WTC11 (cell line): ENCODE results near the gene HHAT. TPM values are rescaled to one million over a fixed set of nuclear protein-coding genes. Genes with fewer than 3 reads are reported as not detected.

Experiments used
- ATAC-seq: fragments of 200-7000 bp; cut with Tn5 transposase; 2 replicates; pipeline ENCODE4 v1.10.0; 2021; ENCODE audit warnings: mild to moderate bottlenecking, moderate library complexity
- CTCF ChIA-PET: fragments of 300-600 bp; sonication (Branson Sonifier 250); formaldehyde crosslinking; loops from one replicate; lab custom pipeline; 2021; ENCODE audit warnings: antibody characterized with exemption; lab: Charles Lee
- POLR2A ChIA-PET: fragments of 350-600 bp; sonication (Branson Sonifier 250); formaldehyde crosslinking; loops from one replicate; lab custom pipeline; 2021; ENCODE audit warnings: antibody characterized with exemption; lab: Charles Lee
- DNase-seq: peaks from one replicate; pipeline ENCODE4 v3.0.0; 2021; ENCODE audit warnings: low spot score
- H3K27ac Mint-ChIP-seq: 2 replicates; pipeline ENCODE4 v1.8.0; 2021; ENCODE audit warnings: mixed read lengths
- H3K27me3 Mint-ChIP-seq: 2 replicates; pipeline ENCODE4 v1.8.0; 2021; ENCODE audit warnings: low read depth, mild to moderate bottlenecking, moderate library complexity, mixed read lengths
- H3K36me3 Mint-ChIP-seq: 2 replicates; pipeline ENCODE4 v1.8.0; 2021; ENCODE audit warnings: mixed read lengths
- H3K4me1 Mint-ChIP-seq: 2 replicates; pipeline ENCODE4 v1.8.0; 2022; ENCODE audit warnings: mixed read lengths
- H3K4me3 Mint-ChIP-seq: 2 replicates; pipeline ENCODE4 v1.8.0; 2021; ENCODE audit warnings: mild to moderate bottlenecking, moderate library complexity, mixed read lengths
- H3K9me3 Mint-ChIP-seq: 2 replicates; pipeline ENCODE4 v1.8.0; 2021; ENCODE audit warnings: mixed read lengths
- ATF1 ChIP-seq: sonication (generic); formaldehyde crosslinking; IDR thresholded peaks from 2 replicates; pipeline ENCODE4 v1.8.1; 2023; ENCODE audit warnings: mild to moderate bottlenecking, moderate library complexity, missing genetic modification reagents
- CREB1 ChIP-seq: sonication (generic); formaldehyde crosslinking; IDR thresholded peaks from 2 replicates; pipeline ENCODE4 v1.8.0; 2023; ENCODE audit warnings: mild to moderate bottlenecking, missing genetic modification reagents
- KAT7 ChIP-seq: sonication (generic); formaldehyde crosslinking; IDR thresholded peaks from 2 replicates; pipeline ENCODE4 v1.8.1; 2023; ENCODE audit warnings: missing genetic modification reagents, mild to moderate bottlenecking, borderline replicate concordance
- SP1 ChIP-seq: sonication (generic); formaldehyde crosslinking; conservative IDR thresholded peaks from 2 replicates; pipeline ENCODE4 v1.8.1; 2022; ENCODE audit warnings: missing genetic modification reagents
- ZNF219 ChIP-seq: sonication (generic); formaldehyde crosslinking; IDR thresholded peaks from 2 replicates; pipeline ENCODE4 v1.8.0; 2023; ENCODE audit warnings: missing genetic modification reagents, mild to moderate bottlenecking, borderline replicate concordance
- ZNF317 ChIP-seq: sonication (generic); formaldehyde crosslinking; IDR thresholded peaks from 2 replicates; pipeline ENCODE4 v1.8.1; 2023; ENCODE audit warnings: low read depth, mild to moderate bottlenecking, moderate library complexity, missing genetic modification reagents, borderline replicate concordance
- ZNF423 ChIP-seq: fragments of 250-450 bp; sonication (Bioruptor Pico); IDR thresholded peaks from 2 replicates; pipeline ENCODE4 v2.1.2; 2022; ENCODE audit warnings: mild to moderate bottlenecking, moderate library complexity
- total RNA-seq: library from RNA; stranded (reverse); gene quantifications from 3 replicates; pipeline ENCODE4 v1.2.3, GENCODE V29; 2021
- TF ChIP-seq, protein P1 (sequence below): sonication (generic); formaldehyde crosslinking; IDR thresholded peaks from 2 replicates; pipeline ENCODE4 v1.8.0; 2023; ENCODE audit warnings: missing genetic modification reagents, mild to moderate bottlenecking, borderline replicate concordance
- TF ChIP-seq, protein P2 (sequence below): sonication (generic); formaldehyde crosslinking; IDR thresholded peaks from 2 replicates; pipeline ENCODE4 v1.8.1; 2023; ENCODE audit warnings: mild to moderate bottlenecking, missing genetic modification reagents
- TF ChIP-seq, protein P3 (sequence below): sonication (generic); formaldehyde crosslinking; IDR thresholded peaks from 2 replicates; pipeline ENCODE4 v1.8.1; 2022; ENCODE audit warnings: low read depth, missing genetic modification reagents, borderline replicate concordance
- TF ChIP-seq, protein P4 (sequence below): fragments of 200-600 bp; IDR thresholded peaks from 2 replicates; pipeline ENCODE4 v1.8.0; 2022; ENCODE audit warnings: antibody characterized with exemption
- TF ChIP-seq, protein P5 (sequence below): fragments of 250-450 bp; sonication (Bioruptor Pico); IDR thresholded peaks from 2 replicates; pipeline ENCODE4 v1.9.0; 2021; ENCODE audit warnings: mild to moderate bottlenecking
- TF ChIP-seq, protein P6 (sequence below): fragments of 250-450 bp; sonication (Bioruptor Pico); IDR thresholded peaks from 2 replicates; pipeline ENCODE4 v2.1.2; 2022; ENCODE audit warnings: mild to moderate bottlenecking, moderate library complexity

The HHAT gene
- total RNA-seq, 1 experiment from 2014 or later = 0.39 TPM

DNA sequence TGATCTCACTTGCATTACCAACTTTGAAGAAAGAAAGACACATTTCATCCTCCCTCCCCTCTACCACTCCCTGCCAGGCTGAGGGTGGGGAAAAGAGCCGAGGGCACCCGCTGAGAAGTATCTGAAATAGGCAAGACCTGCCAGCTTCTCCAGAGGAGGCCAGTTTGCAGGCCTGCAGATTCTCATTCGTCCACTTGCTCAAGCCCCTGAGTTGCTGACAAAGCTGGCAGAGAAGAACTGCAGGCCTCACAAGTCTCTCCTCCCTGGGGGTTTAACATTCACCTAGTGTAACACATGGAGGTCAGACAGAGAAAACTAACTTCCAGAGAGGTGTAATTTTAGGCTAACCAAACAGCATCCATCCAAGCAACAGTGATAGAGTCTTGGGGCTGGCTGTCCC lies 376.4 kb downstream of the HHAT start (continued):
- TF ChIP-seq, protein P1, sequence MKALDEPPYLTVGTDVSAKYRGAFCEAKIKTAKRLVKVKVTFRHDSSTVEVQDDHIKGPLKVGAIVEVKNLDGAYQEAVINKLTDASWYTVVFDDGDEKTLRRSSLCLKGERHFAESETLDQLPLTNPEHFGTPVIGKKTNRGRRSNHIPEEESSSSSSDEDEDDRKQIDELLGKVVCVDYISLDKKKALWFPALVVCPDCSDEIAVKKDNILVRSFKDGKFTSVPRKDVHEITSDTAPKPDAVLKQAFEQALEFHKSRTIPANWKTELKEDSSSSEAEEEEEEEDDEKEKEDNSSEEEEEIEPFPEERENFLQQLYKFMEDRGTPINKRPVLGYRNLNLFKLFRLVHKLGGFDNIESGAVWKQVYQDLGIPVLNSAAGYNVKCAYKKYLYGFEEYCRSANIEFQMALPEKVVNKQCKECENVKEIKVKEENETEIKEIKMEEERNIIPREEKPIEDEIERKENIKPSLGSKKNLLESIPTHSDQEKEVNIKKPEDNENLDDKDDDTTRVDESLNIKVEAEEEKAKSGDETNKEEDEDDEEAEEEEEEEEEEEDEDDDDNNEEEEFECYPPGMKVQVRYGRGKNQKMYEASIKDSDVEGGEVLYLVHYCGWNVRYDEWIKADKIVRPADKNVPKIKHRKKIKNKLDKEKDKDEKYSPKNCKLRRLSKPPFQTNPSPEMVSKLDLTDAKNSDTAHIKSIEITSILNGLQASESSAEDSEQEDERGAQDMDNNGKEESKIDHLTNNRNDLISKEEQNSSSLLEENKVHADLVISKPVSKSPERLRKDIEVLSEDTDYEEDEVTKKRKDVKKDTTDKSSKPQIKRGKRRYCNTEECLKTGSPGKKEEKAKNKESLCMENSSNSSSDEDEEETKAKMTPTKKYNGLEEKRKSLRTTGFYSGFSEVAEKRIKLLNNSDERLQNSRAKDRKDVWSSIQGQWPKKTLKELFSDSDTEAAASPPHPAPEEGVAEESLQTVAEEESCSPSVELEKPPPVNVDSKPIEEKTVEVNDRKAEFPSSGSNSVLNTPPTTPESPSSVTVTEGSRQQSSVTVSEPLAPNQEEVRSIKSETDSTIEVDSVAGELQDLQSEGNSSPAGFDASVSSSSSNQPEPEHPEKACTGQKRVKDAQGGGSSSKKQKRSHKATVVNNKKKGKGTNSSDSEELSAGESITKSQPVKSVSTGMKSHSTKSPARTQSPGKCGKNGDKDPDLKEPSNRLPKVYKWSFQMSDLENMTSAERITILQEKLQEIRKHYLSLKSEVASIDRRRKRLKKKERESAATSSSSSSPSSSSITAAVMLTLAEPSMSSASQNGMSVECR (CRISPR knock-in tag) = no peak

DNA sequence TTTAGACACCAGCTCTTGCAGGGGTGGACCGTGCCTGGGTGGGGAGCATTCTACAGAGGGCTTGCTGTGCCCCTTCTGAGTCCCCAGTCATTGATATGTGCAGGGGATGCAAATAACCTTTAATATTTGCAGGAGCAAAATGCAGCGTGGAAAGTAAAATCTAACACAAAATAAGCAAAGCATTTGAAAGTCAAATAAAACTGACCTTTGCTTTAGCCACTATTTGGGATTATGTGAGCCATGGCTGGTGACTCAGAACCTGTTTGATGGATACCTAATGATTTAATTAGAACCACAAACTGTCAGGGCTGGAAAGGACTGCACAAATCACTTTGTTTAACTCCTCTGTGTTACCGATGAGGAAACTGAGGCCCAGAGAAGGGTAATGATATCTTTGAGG lies 377.5 kb downstream of the HHAT start:
- Mint-ChIP-seq H3K4me3 (no peak overlapping the region), H3K27ac (no peak overlapping the region), H3K36me3 (no peaks in the 10 kb centered on the region; the same call in 1 of the 2 replicates), H3K4me1 (peaks cover 16% of the 10 kb centered on the region), H3K27me3 (no peaks in the 10 kb centered on the region), H3K9me3 (peaks cover 5% of the 10 kb centered on the region)
- no peak for ATAC-seq
- ChIA-PET CTCF (no interaction called here), POLR2A (no interaction called here)
- TF ChIP-seq, protein P2, sequence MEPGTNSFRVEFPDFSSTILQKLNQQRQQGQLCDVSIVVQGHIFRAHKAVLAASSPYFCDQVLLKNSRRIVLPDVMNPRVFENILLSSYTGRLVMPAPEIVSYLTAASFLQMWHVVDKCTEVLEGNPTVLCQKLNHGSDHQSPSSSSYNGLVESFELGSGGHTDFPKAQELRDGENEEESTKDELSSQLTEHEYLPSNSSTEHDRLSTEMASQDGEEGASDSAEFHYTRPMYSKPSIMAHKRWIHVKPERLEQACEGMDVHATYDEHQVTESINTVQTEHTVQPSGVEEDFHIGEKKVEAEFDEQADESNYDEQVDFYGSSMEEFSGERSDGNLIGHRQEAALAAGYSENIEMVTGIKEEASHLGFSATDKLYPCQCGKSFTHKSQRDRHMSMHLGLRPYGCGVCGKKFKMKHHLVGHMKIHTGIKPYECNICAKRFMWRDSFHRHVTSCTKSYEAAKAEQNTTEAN (CRISPR knock-in tag) = no peak
- TF ChIP-seq ZNF317 (CRISPR knock-in tag) (no peak), KAT7 (no peak), ZNF219 (CRISPR knock-in tag) (no peak), SP1 (CRISPR knock-in tag) (no peak), CREB1 (CRISPR knock-in tag) (no peak), ZNF423 (no peak), ATF1 (no peak)
- TF ChIP-seq, protein P3, sequence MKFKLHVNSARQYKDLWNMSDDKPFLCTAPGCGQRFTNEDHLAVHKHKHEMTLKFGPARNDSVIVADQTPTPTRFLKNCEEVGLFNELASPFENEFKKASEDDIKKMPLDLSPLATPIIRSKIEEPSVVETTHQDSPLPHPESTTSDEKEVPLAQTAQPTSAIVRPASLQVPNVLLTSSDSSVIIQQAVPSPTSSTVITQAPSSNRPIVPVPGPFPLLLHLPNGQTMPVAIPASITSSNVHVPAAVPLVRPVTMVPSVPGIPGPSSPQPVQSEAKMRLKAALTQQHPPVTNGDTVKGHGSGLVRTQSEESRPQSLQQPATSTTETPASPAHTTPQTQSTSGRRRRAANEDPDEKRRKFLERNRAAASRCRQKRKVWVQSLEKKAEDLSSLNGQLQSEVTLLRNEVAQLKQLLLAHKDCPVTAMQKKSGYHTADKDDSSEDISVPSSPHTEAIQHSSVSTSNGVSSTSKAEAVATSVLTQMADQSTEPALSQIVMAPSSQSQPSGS (CRISPR knock-in tag) = no peak
- TF ChIP-seq, protein P4, sequence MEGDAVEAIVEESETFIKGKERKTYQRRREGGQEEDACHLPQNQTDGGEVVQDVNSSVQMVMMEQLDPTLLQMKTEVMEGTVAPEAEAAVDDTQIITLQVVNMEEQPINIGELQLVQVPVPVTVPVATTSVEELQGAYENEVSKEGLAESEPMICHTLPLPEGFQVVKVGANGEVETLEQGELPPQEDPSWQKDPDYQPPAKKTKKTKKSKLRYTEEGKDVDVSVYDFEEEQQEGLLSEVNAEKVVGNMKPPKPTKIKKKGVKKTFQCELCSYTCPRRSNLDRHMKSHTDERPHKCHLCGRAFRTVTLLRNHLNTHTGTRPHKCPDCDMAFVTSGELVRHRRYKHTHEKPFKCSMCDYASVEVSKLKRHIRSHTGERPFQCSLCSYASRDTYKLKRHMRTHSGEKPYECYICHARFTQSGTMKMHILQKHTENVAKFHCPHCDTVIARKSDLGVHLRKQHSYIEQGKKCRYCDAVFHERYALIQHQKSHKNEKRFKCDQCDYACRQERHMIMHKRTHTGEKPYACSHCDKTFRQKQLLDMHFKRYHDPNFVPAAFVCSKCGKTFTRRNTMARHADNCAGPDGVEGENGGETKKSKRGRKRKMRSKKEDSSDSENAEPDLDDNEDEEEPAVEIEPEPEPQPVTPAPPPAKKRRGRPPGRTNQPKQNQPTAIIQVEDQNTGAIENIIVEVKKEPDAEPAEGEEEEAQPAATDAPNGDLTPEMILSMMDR = no peak
- TF ChIP-seq, protein P5, sequence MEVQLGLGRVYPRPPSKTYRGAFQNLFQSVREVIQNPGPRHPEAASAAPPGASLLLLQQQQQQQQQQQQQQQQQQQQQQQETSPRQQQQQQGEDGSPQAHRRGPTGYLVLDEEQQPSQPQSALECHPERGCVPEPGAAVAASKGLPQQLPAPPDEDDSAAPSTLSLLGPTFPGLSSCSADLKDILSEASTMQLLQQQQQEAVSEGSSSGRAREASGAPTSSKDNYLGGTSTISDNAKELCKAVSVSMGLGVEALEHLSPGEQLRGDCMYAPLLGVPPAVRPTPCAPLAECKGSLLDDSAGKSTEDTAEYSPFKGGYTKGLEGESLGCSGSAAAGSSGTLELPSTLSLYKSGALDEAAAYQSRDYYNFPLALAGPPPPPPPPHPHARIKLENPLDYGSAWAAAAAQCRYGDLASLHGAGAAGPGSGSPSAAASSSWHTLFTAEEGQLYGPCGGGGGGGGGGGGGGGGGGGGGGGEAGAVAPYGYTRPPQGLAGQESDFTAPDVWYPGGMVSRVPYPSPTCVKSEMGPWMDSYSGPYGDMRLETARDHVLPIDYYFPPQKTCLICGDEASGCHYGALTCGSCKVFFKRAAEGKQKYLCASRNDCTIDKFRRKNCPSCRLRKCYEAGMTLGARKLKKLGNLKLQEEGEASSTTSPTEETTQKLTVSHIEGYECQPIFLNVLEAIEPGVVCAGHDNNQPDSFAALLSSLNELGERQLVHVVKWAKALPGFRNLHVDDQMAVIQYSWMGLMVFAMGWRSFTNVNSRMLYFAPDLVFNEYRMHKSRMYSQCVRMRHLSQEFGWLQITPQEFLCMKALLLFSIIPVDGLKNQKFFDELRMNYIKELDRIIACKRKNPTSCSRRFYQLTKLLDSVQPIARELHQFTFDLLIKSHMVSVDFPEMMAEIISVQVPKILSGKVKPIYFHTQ = no peak
- TF ChIP-seq, protein P1 (CRISPR knock-in tag) = no peak
- TF ChIP-seq, protein P6, sequence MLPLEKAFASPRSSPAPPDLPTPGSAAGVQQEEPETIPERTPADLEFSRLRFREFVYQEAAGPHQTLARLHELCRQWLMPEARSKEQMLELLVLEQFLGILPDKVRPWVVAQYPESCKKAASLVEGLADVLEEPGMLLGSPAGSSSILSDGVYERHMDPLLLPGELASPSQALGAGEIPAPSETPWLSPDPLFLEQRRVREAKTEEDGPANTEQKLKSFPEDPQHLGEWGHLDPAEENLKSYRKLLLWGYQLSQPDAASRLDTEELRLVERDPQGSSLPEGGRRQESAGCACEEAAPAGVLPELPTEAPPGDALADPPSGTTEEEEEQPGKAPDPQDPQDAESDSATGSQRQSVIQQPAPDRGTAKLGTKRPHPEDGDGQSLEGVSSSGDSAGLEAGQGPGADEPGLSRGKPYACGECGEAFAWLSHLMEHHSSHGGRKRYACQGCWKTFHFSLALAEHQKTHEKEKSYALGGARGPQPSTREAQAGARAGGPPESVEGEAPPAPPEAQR (CRISPR knock-in tag) = no peak
- DNase-seq = no peak
